K562 (cell line): ENCODE results near the gene PDLIM7. TPM values are rescaled to one million over a fixed set of nuclear protein-coding genes. Genes with fewer than 3 reads are reported as not detected.

Source experiments
- BCOR ChIP-seq: fragments of 450-650 bp; IDR thresholded peaks from 2 replicates; pipeline ENCODE4 v1.6.1; 2016
- BRCA1 ChIP-seq, 2 experiments: fragments of 450-650 bp in 1 of 2; sonication (generic) in 1 of 2; formaldehyde crosslinking in 1 of 2; IDR thresholded peaks; 2 replicates each; pipeline versions ENCODE4 v1.5.0 to v1.6.1; 2017 to 2020; ENCODE audit warnings: mild to moderate bottlenecking in 1 of 2, missing genetic modification reagents in 1 of 2
- CEBPG ChIP-seq, 3 experiments: fragments of 200-800 bp in 1 of 3; sonication (Bioruptor generic) in 1 of 3; sonication (generic) in 1 of 3; formaldehyde crosslinking in 1 of 3; IDR thresholded peaks in 2 of 3; conservative IDR thresholded peaks in 1 of 3; 2 replicates each; pipeline versions ENCODE4 v1.6.1 to v1.8.0; 2016 to 2022; ENCODE audit warnings: missing compliant biosample characterization in 2 of 3, missing genetic modification characterization in 2 of 3, mild to moderate bottlenecking in 1 of 3, missing genetic modification reagents in 1 of 3
- CHD2 ChIP-seq: IDR thresholded peaks from 2 replicates; pipeline ENCODE4 v1.6.1; 2011; ENCODE audit warnings: low read depth, low read length
- HMG20A ChIP-seq: fragments of 450-650 bp; formaldehyde crosslinking; conservative IDR thresholded peaks from 2 replicates; pipeline ENCODE4 v1.4.0; 2020; ENCODE audit warnings: mild to moderate bottlenecking, mixed read lengths
- HNRNPK ChIP-seq: fragments of 200-400 bp; formaldehyde crosslinking; IDR thresholded peaks from one replicate; pipeline ENCODE4 v1.6.1; 2018; ENCODE audit warnings: mild to moderate bottlenecking, low read depth, low read length; ENCODE audit not compliant: poor library complexity, severe bottlenecking
- MEF2A ChIP-seq: IDR thresholded peaks from 2 replicates; pipeline ENCODE4 v1.6.1; 2011; ENCODE audit warnings: low read depth, mild to moderate bottlenecking, low read length, moderate library complexity; ENCODE audit not compliant: control insufficient read depth
- MXI1 ChIP-seq: IDR thresholded peaks from 2 replicates; pipeline ENCODE4 v1.6.1; 2011; ENCODE audit warnings: low read depth, mild to moderate bottlenecking, improper control_type of control experiment, low read length
- NR2C1 ChIP-seq, 2 experiments: fragments of 450-650 bp; IDR thresholded peaks; 2 replicates each; pipeline ENCODE4 v1.6.1; 2017; ENCODE audit warnings: mild to moderate bottlenecking in 2 of 2, antibody characterized with exemption in 1 of 2, inconsistent platforms in 1 of 2, missing compliant biosample characterization in 1 of 2, missing genetic modification characterization in 1 of 2
- SRSF1 ChIP-seq: fragments of 200-400 bp; formaldehyde crosslinking; IDR thresholded peaks from 2 replicates; pipeline ENCODE4 v1.6.1; 2017; ENCODE audit warnings: mild to moderate bottlenecking, low read depth, low read length, moderate library complexity
- SRSF9 ChIP-seq: fragments of 200-400 bp; formaldehyde crosslinking; IDR thresholded peaks from 2 replicates; pipeline ENCODE4 v1.6.1; 2017; ENCODE audit warnings: low read depth, low read length, borderline replicate concordance
- TAF1 ChIP-seq: IDR thresholded peaks from 2 replicates; pipeline ENCODE4 v1.6.1; 2011; ENCODE audit warnings: mild to moderate bottlenecking, low read length, moderate library complexity; ENCODE audit not compliant: insufficient read depth, control insufficient read depth, severe bottlenecking; ENCODE audit errors: extremely low read depth
- ZNF133 ChIP-seq: fragments of 250-450 bp; sonication (Bioruptor Pico); IDR thresholded peaks from 2 replicates; pipeline ENCODE4 v1.4.0; 2020; ENCODE audit warnings: mild to moderate bottlenecking
- ZNF143 ChIP-seq: sonication (generic); formaldehyde crosslinking; IDR thresholded peaks from 2 replicates; pipeline ENCODE4 v1.9.0; 2022; ENCODE audit warnings: mild to moderate bottlenecking, missing genetic modification reagents
- ZNF274 ChIP-seq: IDR thresholded peaks from 2 replicates; pipeline ENCODE4 v1.6.1; 2011; ENCODE audit warnings: low read depth, mild to moderate bottlenecking, low read length, moderate library complexity, borderline replicate concordance
- ZNF561 ChIP-seq: fragments of 450-650 bp; formaldehyde crosslinking; conservative IDR thresholded peaks from 2 replicates; pipeline ENCODE4 v1.4.0; 2020; ENCODE audit warnings: mild to moderate bottlenecking, moderate library complexity
- polyA plus RNA-seq, 8 experiments: library from polyadenylated mRNA; depleted of rRNA in 4 of 8; stranded (reverse) in 5 of 8; unstranded in 3 of 8; fragments of >200 nt; fragmentation: Nextera tagmentation in 2 of 8; fragmentation: Illumina TruSeq in 1 of 8; extraction: Ambion mirVana in 2 of 8; extraction: Trizol in 1 of 8; gene quantifications; 2 replicates each; pipeline versions ENCODE4 v1.2.1 to v1.2.3, GENCODE V29; 2011 to 2014; ENCODE audit warnings: inconsistent platforms in 1 of 8, missing spikeins in 1 of 8
- total RNA-seq, 7 experiments: library from RNA; depleted of rRNA in 6 of 7; stranded (reverse); fragments of >200 nt in 6 of 7; fragmentation: Illumina TruSeq in 2 of 7; extraction: Trizol in 2 of 7; gene quantifications; 2 replicates each; pipeline versions ENCODE4 v1.2.1 to v1.2.3, GENCODE V29; 2011 to 2021; ENCODE audit warnings: low replicate concordance in 1 of 7
- TF ChIP-seq, protein P1 (sequence below): IDR thresholded peaks from 2 replicates; pipeline ENCODE4 v1.6.1; 2014; ENCODE audit warnings: antibody characterized with exemption
- TF ChIP-seq, protein P2 (sequence below): IDR thresholded peaks from 2 replicates; pipeline ENCODE4 v1.6.1; 2011; ENCODE audit not compliant: insufficient read length; ENCODE audit errors: extremely low read depth
- TF ChIP-seq, protein P3 (sequence below): sonication (generic); formaldehyde crosslinking; IDR thresholded peaks from 2 replicates; pipeline ENCODE4 v1.8.1; 2023; ENCODE audit warnings: mild to moderate bottlenecking, missing genetic modification reagents, moderate library complexity
- TF ChIP-seq, protein P4 (sequence below): fragments of 250-450 bp; sonication (Bioruptor Pico); IDR thresholded peaks from 2 replicates; pipeline ENCODE4 v1.5.0; 2021; ENCODE audit warnings: mild to moderate bottlenecking, borderline replicate concordance
- TF ChIP-seq, protein P5 (sequence below): sonication (generic); IDR thresholded peaks from 2 replicates; pipeline ENCODE4 v1.6.1; 2016

The PDLIM7 gene
- total and polyA plus RNA-seq, 9 of the 15 experiments (the other 6 are each of a cell fraction or from before 2014, with no cell fraction given), result 2.1 to 124 (median 32.6) TPM

DNA sequence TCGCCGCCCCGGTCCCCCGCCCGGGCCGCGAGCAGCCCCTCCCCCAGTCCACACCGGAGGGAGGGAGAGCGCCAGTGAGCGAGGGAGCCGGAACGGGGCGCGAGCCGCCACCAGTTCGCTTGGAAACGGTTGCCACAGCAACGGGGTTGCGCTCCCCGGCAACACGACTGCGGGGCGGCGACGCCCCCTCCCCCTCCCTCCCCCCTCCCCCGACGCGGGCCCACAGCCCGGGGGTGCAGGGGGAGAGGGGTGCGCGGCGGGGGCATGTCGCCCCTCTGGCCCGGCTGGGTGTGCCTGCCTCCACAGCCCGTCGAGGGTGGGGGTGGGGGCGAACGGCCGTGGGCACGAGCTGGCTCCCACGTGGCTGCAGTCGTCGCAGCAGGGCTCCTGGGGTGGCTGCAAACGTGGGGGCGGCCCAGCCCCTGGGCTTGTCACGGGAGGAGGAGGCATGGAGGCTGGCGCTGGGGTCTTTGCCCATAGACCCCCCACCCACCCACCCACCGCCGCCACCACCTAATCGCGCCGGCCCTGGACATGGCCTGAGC, 50.3 kb downstream of the PDLIM7 start (continued):
- no peak for TF ChIP-seq BRCA1 (IDR thresholded peaks at IDR 0.05)
- TF ChIP-seq BRCA1 (CRISPR knock-in tag; IDR thresholded peaks at IDR 0.05), result no peak
- peak; percentile 12; the same call in 1 of the 2 replicates for TF ChIP-seq CHD2
- TF ChIP-seq ZNF561, result no peak
- TF ChIP-seq, protein P1, sequence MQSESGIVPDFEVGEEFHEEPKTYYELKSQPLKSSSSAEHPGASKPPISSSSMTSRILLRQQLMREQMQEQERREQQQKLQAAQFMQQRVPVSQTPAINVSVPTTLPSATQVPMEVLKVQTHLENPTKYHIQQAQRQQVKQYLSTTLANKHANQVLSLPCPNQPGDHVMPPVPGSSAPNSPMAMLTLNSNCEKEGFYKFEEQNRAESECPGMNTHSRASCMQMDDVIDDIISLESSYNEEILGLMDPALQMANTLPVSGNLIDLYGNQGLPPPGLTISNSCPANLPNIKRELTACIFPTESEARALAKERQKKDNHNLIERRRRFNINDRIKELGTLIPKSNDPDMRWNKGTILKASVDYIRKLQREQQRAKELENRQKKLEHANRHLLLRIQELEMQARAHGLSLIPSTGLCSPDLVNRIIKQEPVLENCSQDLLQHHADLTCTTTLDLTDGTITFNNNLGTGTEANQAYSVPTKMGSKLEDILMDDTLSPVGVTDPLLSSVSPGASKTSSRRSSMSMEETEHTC, result no peak
- no peak for TF ChIP-seq ZNF143 (CRISPR knock-in tag)
- TF ChIP-seq BCOR, result no peak
- TF ChIP-seq CEBPG (CRISPR knock-in tag; IDR thresholded peaks at IDR 0.05), result no peak
- no peak for TF ChIP-seq CEBPG (tag; conservative IDR thresholded peaks at IDR 0.05 in 1 of 2, IDR thresholded peaks at IDR 0.05 in 1 of 2)
- no peak for TF ChIP-seq ZNF133
- TF ChIP-seq, protein P2, sequence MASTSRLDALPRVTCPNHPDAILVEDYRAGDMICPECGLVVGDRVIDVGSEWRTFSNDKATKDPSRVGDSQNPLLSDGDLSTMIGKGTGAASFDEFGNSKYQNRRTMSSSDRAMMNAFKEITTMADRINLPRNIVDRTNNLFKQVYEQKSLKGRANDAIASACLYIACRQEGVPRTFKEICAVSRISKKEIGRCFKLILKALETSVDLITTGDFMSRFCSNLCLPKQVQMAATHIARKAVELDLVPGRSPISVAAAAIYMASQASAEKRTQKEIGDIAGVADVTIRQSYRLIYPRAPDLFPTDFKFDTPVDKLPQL, result no peak
- TF ChIP-seq, protein P3, sequence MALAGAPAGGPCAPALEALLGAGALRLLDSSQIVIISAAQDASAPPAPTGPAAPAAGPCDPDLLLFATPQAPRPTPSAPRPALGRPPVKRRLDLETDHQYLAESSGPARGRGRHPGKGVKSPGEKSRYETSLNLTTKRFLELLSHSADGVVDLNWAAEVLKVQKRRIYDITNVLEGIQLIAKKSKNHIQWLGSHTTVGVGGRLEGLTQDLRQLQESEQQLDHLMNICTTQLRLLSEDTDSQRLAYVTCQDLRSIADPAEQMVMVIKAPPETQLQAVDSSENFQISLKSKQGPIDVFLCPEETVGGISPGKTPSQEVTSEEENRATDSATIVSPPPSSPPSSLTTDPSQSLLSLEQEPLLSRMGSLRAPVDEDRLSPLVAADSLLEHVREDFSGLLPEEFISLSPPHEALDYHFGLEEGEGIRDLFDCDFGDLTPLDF (CRISPR knock-in tag), result no peak
- TF ChIP-seq SRSF9, result no peak
- TF ChIP-seq HNRNPK, result peak; percentile 73
- peak; percentile 85 for TF ChIP-seq MXI1
- no peak for TF ChIP-seq NR2C1 (IDR thresholded peaks at IDR 0.05)
- TF ChIP-seq NR2C1 (tag; IDR thresholded peaks at IDR 0.05), result no peak
- TF ChIP-seq MEF2A, result no peak
- TF ChIP-seq, protein P4, sequence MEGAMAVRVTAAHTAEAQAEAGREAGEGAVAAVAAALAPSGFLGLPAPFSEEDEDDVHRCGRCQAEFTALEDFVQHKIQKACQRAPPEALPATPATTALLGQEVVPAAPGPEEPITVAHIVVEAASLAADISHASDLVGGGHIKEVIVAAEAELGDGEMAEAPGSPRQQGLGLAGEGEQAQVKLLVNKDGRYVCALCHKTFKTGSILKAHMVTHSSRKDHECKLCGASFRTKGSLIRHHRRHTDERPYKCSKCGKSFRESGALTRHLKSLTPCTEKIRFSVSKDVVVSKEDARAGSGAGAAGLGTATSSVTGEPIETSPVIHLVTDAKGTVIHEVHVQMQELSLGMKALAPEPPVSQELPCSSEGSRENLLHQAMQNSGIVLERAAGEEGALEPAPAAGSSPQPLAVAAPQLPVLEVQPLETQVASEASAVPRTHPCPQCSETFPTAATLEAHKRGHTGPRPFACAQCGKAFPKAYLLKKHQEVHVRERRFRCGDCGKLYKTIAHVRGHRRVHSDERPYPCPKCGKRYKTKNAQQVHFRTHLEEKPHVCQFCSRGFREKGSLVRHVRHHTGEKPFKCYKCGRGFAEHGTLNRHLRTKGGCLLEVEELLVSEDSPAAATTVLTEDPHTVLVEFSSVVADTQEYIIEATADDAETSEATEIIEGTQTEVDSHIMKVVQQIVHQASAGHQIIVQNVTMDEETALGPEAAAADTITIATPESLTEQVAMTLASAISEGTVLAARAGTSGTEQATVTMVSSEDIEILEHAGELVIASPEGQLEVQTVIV (CRISPR knock-in tag), result no peak
- no peak for TF ChIP-seq ZNF274
- TF ChIP-seq TAF1, result no peak
- peak; percentile 50; the same call in 1 of the 2 replicates for TF ChIP-seq SRSF1
- TF ChIP-seq, protein P5, sequence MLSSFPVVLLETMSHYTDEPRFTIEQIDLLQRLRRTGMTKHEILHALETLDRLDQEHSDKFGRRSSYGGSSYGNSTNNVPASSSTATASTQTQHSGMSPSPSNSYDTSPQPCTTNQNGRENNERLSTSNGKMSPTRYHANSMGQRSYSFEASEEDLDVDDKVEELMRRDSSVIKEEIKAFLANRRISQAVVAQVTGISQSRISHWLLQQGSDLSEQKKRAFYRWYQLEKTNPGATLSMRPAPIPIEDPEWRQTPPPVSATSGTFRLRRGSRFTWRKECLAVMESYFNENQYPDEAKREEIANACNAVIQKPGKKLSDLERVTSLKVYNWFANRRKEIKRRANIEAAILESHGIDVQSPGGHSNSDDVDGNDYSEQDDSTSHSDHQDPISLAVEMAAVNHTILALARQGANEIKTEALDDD, result no peak
- no peak for TF ChIP-seq HMG20A (CRISPR knock-in tag)
